GM20000 (cell line): ENCODE data around the gene CRHR1.

Source experiments
- DNase-seq: peaks from one replicate; pipeline ENCODE4 v3.0.0; 2012; ENCODE audit warnings: low spot score
- CTCF ChIP-seq: IDR thresholded peaks from 2 replicates; pipeline ENCODE4 v1.5.1; 2012; ENCODE audit warnings: mild to moderate bottlenecking, control low read depth; ENCODE audit errors: extremely low read depth, missing control alignments

CRHR1 gene

GRCh38 chr17:45847101-45847500 lies 63.0 kb downstream of the CRHR1 start:
- TF ChIP-seq CTCF: no peak
- DNase-seq: no peak

GRCh38 chr17:45847747-45848146 lies 63.6 kb downstream of the CRHR1 start:
- TF ChIP-seq CTCF: no peak
- DNase-seq: no peak

GRCh38 chr17:45848405-45848804 lies 64.3 kb downstream of the CRHR1 start:
- TF ChIP-seq CTCF: no peak
- DNase-seq: no peak

GRCh38 chr17:45848868-45849535 lies 64.9 kb downstream of the CRHR1 start:
- no peak for TF ChIP-seq CTCF
- no peak for DNase-seq

GRCh38 chr17:45849536-45849990 lies 65.4 kb downstream of the CRHR1 start:
- no peak for TF ChIP-seq CTCF
- DNase-seq: no peak

GRCh38 chr17:45850011-45850410 lies 65.9 kb downstream of the CRHR1 start:
- no peak for TF ChIP-seq CTCF
- no peak for DNase-seq

GRCh38 chr17:45850468-45850867 lies 66.3 kb downstream of the CRHR1 start:
- no peak for DNase-seq
- no peak for TF ChIP-seq CTCF
